ENCODE results near the gene SLC22A8.

DNA sequence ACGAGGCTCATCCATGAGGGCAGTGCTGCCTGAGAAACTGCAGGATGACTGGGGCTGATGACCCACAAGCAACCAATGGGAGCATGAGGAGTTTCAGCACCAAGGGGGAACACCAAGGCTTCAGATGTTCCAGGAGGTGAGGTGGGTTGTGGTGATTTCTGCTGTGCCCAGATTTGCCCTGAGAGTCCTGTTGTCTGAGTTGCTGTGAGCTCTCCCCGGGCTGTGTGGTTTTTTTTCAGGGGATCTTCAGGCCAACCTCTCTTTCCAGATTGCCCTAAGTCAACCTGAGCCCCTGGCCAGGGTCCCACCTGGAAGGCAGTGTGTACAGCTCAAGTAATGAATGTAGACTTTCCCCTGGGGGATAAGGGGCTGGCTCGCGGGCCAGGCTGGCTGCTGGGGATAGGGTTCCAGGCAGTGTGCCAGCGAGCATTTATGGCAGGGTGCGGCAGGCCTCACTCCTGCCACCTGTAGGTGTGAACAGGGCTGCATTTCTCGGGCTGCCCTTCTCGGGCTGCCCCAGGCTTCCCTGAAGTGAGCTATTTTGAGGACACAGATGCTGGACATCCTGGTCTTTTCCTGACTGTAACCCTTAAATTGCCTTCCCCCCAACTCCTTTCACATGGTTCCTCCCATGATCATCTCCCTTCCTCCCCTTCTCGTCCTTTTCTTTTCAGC is 40.7 kb downstream of the SLC22A8 start:
- TF ChIP-seq EZH2 (IDR thresholded peaks at IDR 0.05) (no peak), FOXP2 (optimal IDR thresholded peaks at IDR 0.05; ENCODE audit: control extremely low read depth, extremely low read length, insufficient read depth) (no peak)

Measured in SK-N-MC (cell line).